Mesodermal cell (in vitro differentiated cells): Measurements from ENCODE around the gene NPAS3.
A peak's percentile ranks its signal among the peaks of the same experiment; 100 is the strongest.

ENCODE experiments used
- H3K27ac ChIP-seq: 2 replicates; pipeline ENCODE4 v1.7.0; 2013; ENCODE audit warnings: mild to moderate bottlenecking, low read depth, low read length, moderate library complexity; ENCODE audit not compliant: severe bottlenecking
- H3K36me3 ChIP-seq: 2 replicates; pipeline ENCODE4 v1.7.1; 2013; ENCODE audit warnings: mild to moderate bottlenecking, low read length, moderate library complexity; ENCODE audit not compliant: control insufficient read depth, insufficient read depth
- H3K4me1 ChIP-seq: one replicate; pipeline ENCODE4 v1.7.1; 2013; ENCODE audit warnings: mild to moderate bottlenecking, low read length; ENCODE audit not compliant: insufficient read depth, control insufficient read depth, poor library complexity, severe bottlenecking
- H3K4me3 ChIP-seq: 2 replicates; pipeline ENCODE4 v1.7.0; 2013; ENCODE audit warnings: low read length, control low read depth, mild to moderate bottlenecking; ENCODE audit not compliant: insufficient read depth, poor library complexity, severe bottlenecking; ENCODE audit errors: extremely low read depth
- H3K9me3 ChIP-seq: 2 replicates; pipeline ENCODE4 v1.7.1; 2013; ENCODE audit warnings: mild to moderate bottlenecking, low read length, moderate library complexity; ENCODE audit not compliant: control insufficient read depth
- WGBS, 2 experiments: methylation state at CpG; one replicate each; pipeline ENCODE4 v1.1.5; 2013; ENCODE audit warnings: missing lambda C conversion rate in 2 of 2; ENCODE audit not compliant: insufficient coverage in 2 of 2; 5-methylcytosine and 5-hydroxymethylcytosine counted together

NPAS3 gene

GRCh38 chr14:33120341-33120740 lies 181.7 kb downstream of the NPAS3 start:
- 100% methylated on average over 1 of the region's 3 CpGs for WGBS, 2 experiments

GRCh38 chr14:33120966-33121365 lies 182.3 kb downstream of the NPAS3 start:
- H3K27ac ChIP-seq: no peak overlapping the region
- 90% methylated on average over 3 of the region's 4 CpGs for WGBS, 2 experiments
- no peaks in the 10 kb centered on the region for H3K4me1 ChIP-seq
- H3K4me3 ChIP-seq: no peak overlapping the region
- H3K9me3 ChIP-seq: no peaks in the 10 kb centered on the region
- no peaks in the 10 kb centered on the region for H3K36me3 ChIP-seq

More at GRCh38 chr14:33120341-33120740, 181.7 kb downstream of the NPAS3 start:
- H3K36me3 ChIP-seq: no peaks in the 10 kb centered on the region
- H3K4me3 ChIP-seq: no peak overlapping the region
- H3K9me3 ChIP-seq: no peaks in the 10 kb centered on the region
- no peaks in the 10 kb centered on the region for H3K4me1 ChIP-seq
- no peak overlapping the region for H3K27ac ChIP-seq

- WGBS, 2 experiments: 83% methylated on average over 1 of the region's 2 CpGs; no CpG with 5 or more reads in 1 of the 2 experiments
- peaks cover 15% of the 10 kb centered on the region for H3K4me1 ChIP-seq
These were observed 184.6 kb downstream of the NPAS3 start for GRCh38 chr14:33123281-33123680.

GRCh38 chr14:33126433-33126832 lies 187.8 kb downstream of the NPAS3 start:
- Histone ChIP-seq H3K9me3 (no peaks in the 10 kb centered on the region), H3K27ac (no peak overlapping the region), H3K4me3 (no peak overlapping the region), H3K4me1 (peaks cover 15% of the 10 kb centered on the region), H3K36me3 (no peaks in the 10 kb centered on the region)
- 83 to 92% methylated on average over 1 of the region's 1 CpG for WGBS, 2 experiments

More at GRCh38 chr14:33123281-33123680, 184.6 kb downstream of the NPAS3 start:
- Histone ChIP-seq H3K4me3 (no peak overlapping the region), H3K9me3 (no peaks in the 10 kb centered on the region), H3K27ac (no peak overlapping the region), H3K36me3 (no peaks in the 10 kb centered on the region)

GRCh38 chr14:33127531-33127930 lies 188.9 kb downstream of the NPAS3 start:
- WGBS, 2 experiments: 71 to 88% methylated on average over 1 of the region's 1 CpG
- Histone ChIP-seq H3K4me1 (peaks cover 15% of the 10 kb centered on the region), H3K36me3 (no peaks in the 10 kb centered on the region), H3K4me3 (no peak overlapping the region), H3K9me3 (no peaks in the 10 kb centered on the region), H3K27ac (peak overlapping the region; percentile 46)

- Histone ChIP-seq H3K4me1 (peaks cover 9% of the 10 kb centered on the region), H3K36me3 (no peaks in the 10 kb centered on the region), H3K9me3 (no peaks in the 10 kb centered on the region), H3K4me3 (no peak overlapping the region), H3K27ac (no peak overlapping the region)
- 95 to 100% methylated on average over 2 of the region's 2 CpGs for WGBS, 2 experiments
These were observed 193.1 kb downstream of the NPAS3 start for GRCh38 chr14:33131801-33132200.

- H3K4me3 ChIP-seq: no peak overlapping the region
- H3K4me1 ChIP-seq: no peaks in the 10 kb centered on the region
- WGBS, 2 experiments: 18% methylated on average over 3 of the region's 4 CpGs; no CpG with 5 or more reads in 1 of the 2 experiments
- no peaks in the 10 kb centered on the region for H3K9me3 ChIP-seq
- H3K36me3 ChIP-seq: no peaks in the 10 kb centered on the region
- no peak overlapping the region for H3K27ac ChIP-seq
These were observed 195.5 kb downstream of the NPAS3 start for GRCh38 chr14:33134162-33134561.

GRCh38 chr14:33134975-33135374 lies 196.3 kb downstream of the NPAS3 start:
- Histone ChIP-seq H3K4me1 (no peaks in the 10 kb centered on the region), H3K9me3 (no peaks in the 10 kb centered on the region), H3K27ac (no peak overlapping the region), H3K36me3 (no peaks in the 10 kb centered on the region), H3K4me3 (no peak overlapping the region)
- 89% methylated on average over 2 of the region's 3 CpGs for WGBS, 2 experiments

- no peaks in the 10 kb centered on the region for H3K9me3 ChIP-seq
- H3K36me3 ChIP-seq: no peaks in the 10 kb centered on the region
- no peaks in the 10 kb centered on the region for H3K4me1 ChIP-seq
- H3K4me3 ChIP-seq: no peak overlapping the region
- H3K27ac ChIP-seq: no peak overlapping the region
- 84 to 89% methylated on average over 2 to 4 of the region's 8 CpGs for WGBS, 2 experiments
These were observed 212.2 kb downstream of the NPAS3 start for GRCh38 chr14:33150666-33151428.

GRCh38 chr14:33163109-33163508 lies 224.4 kb downstream of the NPAS3 start:
- no peaks in the 10 kb centered on the region for H3K36me3 ChIP-seq
- H3K27ac ChIP-seq: no peak overlapping the region
- no peaks in the 10 kb centered on the region for H3K9me3 ChIP-seq
- no peak overlapping the region for H3K4me3 ChIP-seq
- peaks cover 15% of the 10 kb centered on the region for H3K4me1 ChIP-seq
- 94 to 96% methylated on average over 2 to 3 of the region's 5 CpGs for WGBS, 2 experiments

GRCh38 chr14:33163600-33163999 lies 224.9 kb downstream of the NPAS3 start:
- WGBS, 2 experiments: 100% methylated on average over 2 of the region's 2 CpGs
- no peaks in the 10 kb centered on the region for H3K36me3 ChIP-seq
- H3K27ac ChIP-seq: no peak overlapping the region
- H3K4me1 ChIP-seq: peaks cover 15% of the 10 kb centered on the region
- H3K4me3 ChIP-seq: no peak overlapping the region
- H3K9me3 ChIP-seq: no peaks in the 10 kb centered on the region
